K562 (cell line): ENCODE results near the gene ILK. TPM values are rescaled to one million over a fixed set of nuclear protein-coding genes. Genes with fewer than 3 reads are reported as not detected.

ENCODE experiments used
- ATAC-seq: fragments of 200-7000 bp; cut with Tn5 transposase; 3 replicates; pipeline ENCODE4 v1.9.1; 2020; ENCODE audit warnings: moderate library complexity
- BruUV-seq: library from RNA; stranded (reverse); fragments of 400-500 nt; replicated peaks from 2 replicates; lab custom pipeline; 2021; lab: Mats Ljungman, UMichigan
- CTCF ChIA-PET: fragments of 300-600 bp; formaldehyde crosslinking; extraction: SDS; loops from one replicate; lab custom pipeline; 2021; ENCODE audit warnings: low intra/inter-chr PET ratio; lab: Yijun Ruan, JAX
- POLR2A ChIA-PET: fragments of 300-600, 350-650 bp; sonication (Branson Sonifier 250); formaldehyde crosslinking; extraction: SDS; loops from one replicate; lab custom pipeline; 2021; ENCODE audit warnings: antibody characterized with exemption, inconsistent platforms; lab: Yijun Ruan, JAX
- DNase-seq, 4 experiments: peaks; one replicate each; pipeline versions ENCODE4 v3.0.0 to v3.0.0-alpha.2; 2011 to 2018; ENCODE audit warnings: low spot score in 3 of 4, mixed read lengths in 3 of 4; ENCODE audit errors: extremely low read depth in 1 of 4
- FAIRE-seq: peaks from 2 replicates; lab custom pipeline; 2011; peaks lifted over from hg19 to GRCh38; lab: Jason Lieb, UNC
- H2AFZ ChIP-seq: 2 replicates; pipeline ENCODE4 v1.6.0; 2011; ENCODE audit warnings: low read depth, low read length, control low read depth, inconsistent platforms
- H3K27ac ChIP-seq: fragments of 200-600 bp; 3 replicates; pipeline ENCODE4 v1.8.0; 2011; ENCODE audit warnings: low read depth, mild to moderate bottlenecking, control low read depth, inconsistent platforms, low read length, moderate library complexity, mixed read lengths; ENCODE audit errors: extremely low read depth
- H3K27me3 ChIP-seq, 2 experiments: fragments of 300-600 bp in 1 of 2; 2 replicates in 1 of 2; 3 replicates in 1 of 2; pipeline versions ENCODE4 v1.6.0 to v1.8.0; 2011; ENCODE audit warnings: inconsistent platforms in 2 of 2, low read length in 2 of 2, mild to moderate bottlenecking in 1 of 2, mixed read lengths in 1 of 2, moderate library complexity in 1 of 2; ENCODE audit not compliant: control insufficient read depth in 2 of 2, insufficient read depth in 2 of 2
- H3K36me3 ChIP-seq: fragments of 300-600 bp; 3 replicates; pipeline ENCODE4 v1.8.0; 2011; ENCODE audit warnings: mild to moderate bottlenecking, low read length, inconsistent platforms; ENCODE audit not compliant: control insufficient read depth, insufficient read depth
- H3K4me1 ChIP-seq, 2 experiments: fragments of 200-600 bp in 1 of 2; replicated peaks in 1 of 2; 2 replicates in 1 of 2; 3 replicates in 1 of 2; pipeline versions ENCODE4 v1.5.1 to v1.8.0; 2011; ENCODE audit warnings: inconsistent platforms in 2 of 2, low read length in 2 of 2, mild to moderate bottlenecking in 1 of 2, mixed read lengths in 1 of 2, moderate library complexity in 1 of 2; ENCODE audit not compliant: control insufficient read depth in 2 of 2, insufficient read depth in 2 of 2
- H3K4me2 ChIP-seq: 2 replicates; pipeline ENCODE4 v1.6.1; 2011; ENCODE audit warnings: low read length, control low read depth, inconsistent platforms, mixed read lengths; ENCODE audit not compliant: insufficient read depth
- H3K4me3 ChIP-seq: fragments of 200-600 bp; sonication (generic), shearing (Covaris generic); 2 replicates; pipeline ENCODE4 v1.5.1; 2016; ENCODE audit warnings: control low read depth, inconsistent platforms
- H3K79me2 ChIP-seq: fragments of 200-600 bp; 3 replicates; pipeline ENCODE4 v1.8.0; 2011; ENCODE audit warnings: low read length, inconsistent platforms; ENCODE audit not compliant: control insufficient read depth, insufficient read depth
- H3K9ac ChIP-seq, 2 experiments: 2 replicates each; pipeline versions ENCODE4 v1.6.0 to v1.6.1; 2011; ENCODE audit warnings: low read depth in 2 of 2, low read length in 2 of 2, control low read depth in 1 of 2, inconsistent platforms in 1 of 2, mild to moderate bottlenecking in 1 of 2, mixed read lengths in 1 of 2; ENCODE audit not compliant: insufficient read depth in 1 of 2
- H3K9me1 ChIP-seq: one replicate; pipeline ENCODE4 v1.6.0; 2011; ENCODE audit warnings: inconsistent platforms, mild to moderate bottlenecking, low read length, moderate library complexity; ENCODE audit not compliant: control insufficient read depth, insufficient read depth
- H3K9me3 ChIP-seq: replicated peaks from 2 replicates; pipeline ENCODE4 v1.5.1; 2011; ENCODE audit warnings: low read depth, low read length, inconsistent platforms; ENCODE audit not compliant: control insufficient read depth, insufficient read depth
- H4K20me1 ChIP-seq: replicated peaks from 2 replicates; pipeline ENCODE4 v1.6.1; 2011; ENCODE audit warnings: low read length, inconsistent platforms, mixed read lengths; ENCODE audit not compliant: control insufficient read depth, insufficient read depth
- CTCF ChIP-seq, 3 experiments: IDR thresholded peaks in 2 of 3; conservative IDR thresholded peaks in 1 of 3; 2 replicates each; pipeline ENCODE4 v1.5.1; 2011 to 2012; ENCODE audit warnings: low read length in 3 of 3, mild to moderate bottlenecking in 3 of 3, control low read depth in 2 of 3, improper control_type of control experiment in 1 of 3, inconsistent platforms in 1 of 3, low read depth in 1 of 3, mixed read lengths in 1 of 3, moderate library complexity in 1 of 3; ENCODE audit not compliant: insufficient read depth in 2 of 3
- EGR1 ChIP-seq: fragments of 450-650 bp; conservative IDR thresholded peaks from 2 replicates; pipeline ENCODE4 v1.6.1; 2017; ENCODE audit warnings: mild to moderate bottlenecking
- HDAC3 ChIP-seq: fragments of 450-650 bp; IDR thresholded peaks from 2 replicates; pipeline ENCODE4 v1.6.1; 2018; ENCODE audit warnings: borderline replicate concordance, mild to moderate bottlenecking, moderate library complexity; ENCODE audit not compliant: partially characterized antibody
- PML ChIP-seq: IDR thresholded peaks from 2 replicates; pipeline ENCODE4 v1.6.1; 2012; ENCODE audit warnings: low read length, inconsistent platforms
- RB1 ChIP-seq: fragments of 450-650 bp; IDR thresholded peaks from 2 replicates; pipeline ENCODE4 v1.6.1; 2017; ENCODE audit warnings: low read depth, mild to moderate bottlenecking
- SLC30A9 ChIP-seq: fragments of 250-450 bp; sonication (Bioruptor Pico); IDR thresholded peaks from 2 replicates; pipeline ENCODE4 v1.8.0; 2022; ENCODE audit warnings: mild to moderate bottlenecking, moderate library complexity
- SRSF1 ChIP-seq: fragments of 200-400 bp; formaldehyde crosslinking; IDR thresholded peaks from 2 replicates; pipeline ENCODE4 v1.6.1; 2017; ENCODE audit warnings: mild to moderate bottlenecking, low read depth, low read length, moderate library complexity
- ZFPM2 ChIP-seq: fragments of 250-450 bp; sonication (Bioruptor Pico); IDR thresholded peaks from 2 replicates; pipeline ENCODE4 v1.5.1; 2022; ENCODE audit warnings: mild to moderate bottlenecking
- WGBS: fragments of 100-300 bp; shearing (Covaris generic); methylation state at CpG from one replicate; pipeline ENCODE4 v1.1.6; 2016; ENCODE audit warnings: low coverage, mixed read lengths; ENCODE audit not compliant: insufficient coverage; ENCODE audit errors: missing lambda C conversion rate; 5-methylcytosine and 5-hydroxymethylcytosine counted together
- in situ Hi-C: fragments of 300-500 bp; cut with MboI; formaldehyde crosslinking; loops from 4 replicates; pipeline ENCODE4 v1.15.0; 2018; ENCODE audit warnings: inconsistent platforms, mixed read lengths
- intact Hi-C: fragments of 100-400 bp; cut with micrococcal nuclease; formaldehyde crosslinking; loops from 2 replicates; pipeline ENCODE4 v1.14.2; 2022
- polyA plus RNA-seq, 8 experiments: library from polyadenylated mRNA; depleted of rRNA in 4 of 8; stranded (reverse) in 5 of 8; unstranded in 3 of 8; fragments of >200 nt; fragmentation: Nextera tagmentation in 2 of 8; fragmentation: Illumina TruSeq in 1 of 8; extraction: Ambion mirVana in 2 of 8; extraction: Trizol in 1 of 8; gene quantifications; 2 replicates each; pipeline versions ENCODE4 v1.2.1 to v1.2.3, GENCODE V29; 2011 to 2014; ENCODE audit warnings: inconsistent platforms in 1 of 8, missing spikeins in 1 of 8
- total RNA-seq, 7 experiments: library from RNA; depleted of rRNA in 6 of 7; stranded (reverse); fragments of >200 nt in 6 of 7; fragmentation: Illumina TruSeq in 2 of 7; extraction: Trizol in 2 of 7; gene quantifications; 2 replicates each; pipeline versions ENCODE4 v1.2.1 to v1.2.3, GENCODE V29; 2011 to 2021; ENCODE audit warnings: low replicate concordance in 1 of 7

Gene ILK
- total and polyA plus RNA-seq, 9 of the 15 experiments (the other 6 are each of a cell fraction or from before 2014, with no cell fraction given), result 43.3 to 95.9 (median 58.9) TPM

GRCh38 chr11:6608011-6608410 lies 4.4 kb downstream of the ILK start:
- in situ Hi-C loops, result loop anchor here (5.0 kb wide), 1 partner anchor 76 kb away; no protein-coding TSS in a partner anchor
- no peak overlapping the region for H3K4me3 ChIP-seq
- peak overlapping the region; percentile 85; the same call in 1 of the 3 replicates for H3K27ac ChIP-seq
- H3K9ac ChIP-seq, result peak overlapping the region in 1 of 2 experiments; percentile 59; a peak in 1 of 4 replicates
- no peaks in the 10 kb centered on the region for H3K9me1 ChIP-seq
- WGBS, result 90% methylated on average over 9 of the region's 9 CpGs
- H3K27me3 ChIP-seq, result no peaks in the 10 kb centered on the region
- BruUV-seq, result no TSS peak
- DNase-seq (no peak), FAIRE-seq (no peak), ATAC-seq (no peak)
- TF ChIP-seq ZFPM2 (CRISPR knock-in tag) (no peak), CTCF (IDR thresholded peaks at IDR 0.05 in 2 of 3, conservative IDR thresholded peaks at IDR 0.05 in 1 of 3; ENCODE audit: insufficient read depth in 2 of 3, low read depth in 1 of 3, low read length in 3 of 3) (no peak), HDAC3 (no peak), RB1 (no peak), EGR1 (no peak), SLC30A9 (no peak), SRSF1 (no peak), PML (no peak)
- no peaks in the 10 kb centered on the region for H3K9me3 ChIP-seq
- no peaks in the 10 kb centered on the region for H4K20me1 ChIP-seq
- CTCF ChIA-PET, result no interaction called here
- H3K4me2 ChIP-seq, result no peak overlapping the region
- intact Hi-C loops, result no loop called here
- no peak overlapping the region for H2AFZ ChIP-seq
- H3K4me1 ChIP-seq, result peaks cover 29 to 36% of the 10 kb centered on the region in 2 experiments
- H3K79me2 ChIP-seq, result peaks cover 68% of the 10 kb centered on the region
- peaks cover 51% of the 10 kb centered on the region for H3K36me3 ChIP-seq
- POLR2A ChIA-PET, result interaction anchor here (1.8 kb wide), 3 partner anchors 11 to 24 kb away, joined by 5 to 17 read pairs (median 11); partner anchors contain the start of gene TPP1
